ENCODE data around the gene LCE3A.
"Not testable (repeated sequence)": the region's sequence is repeated elsewhere in the genome, so short reads cannot be mapped to it uniquely, and the experiment has no call there.

DNA sequence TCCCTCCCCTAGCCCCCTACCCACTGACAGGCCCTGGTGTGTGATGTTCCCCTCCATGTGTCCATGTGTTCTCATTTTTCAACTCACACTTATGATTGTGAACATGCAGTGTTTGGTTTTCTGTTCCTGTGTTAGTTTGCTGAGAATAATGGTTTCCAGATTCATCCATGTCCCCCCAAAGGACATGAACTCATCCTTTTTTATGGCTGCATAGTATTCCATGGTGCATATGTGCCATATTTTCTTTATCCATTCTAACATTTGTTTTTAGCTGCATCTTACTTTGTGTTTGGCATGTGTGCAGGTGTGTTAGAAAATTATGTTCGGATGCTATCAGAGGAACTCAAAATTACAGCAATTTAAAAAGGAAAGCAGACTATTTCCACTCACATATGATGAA is 43.3 kb upstream of the LCE3A start:
- TF ChIP-seq, protein P1, sequence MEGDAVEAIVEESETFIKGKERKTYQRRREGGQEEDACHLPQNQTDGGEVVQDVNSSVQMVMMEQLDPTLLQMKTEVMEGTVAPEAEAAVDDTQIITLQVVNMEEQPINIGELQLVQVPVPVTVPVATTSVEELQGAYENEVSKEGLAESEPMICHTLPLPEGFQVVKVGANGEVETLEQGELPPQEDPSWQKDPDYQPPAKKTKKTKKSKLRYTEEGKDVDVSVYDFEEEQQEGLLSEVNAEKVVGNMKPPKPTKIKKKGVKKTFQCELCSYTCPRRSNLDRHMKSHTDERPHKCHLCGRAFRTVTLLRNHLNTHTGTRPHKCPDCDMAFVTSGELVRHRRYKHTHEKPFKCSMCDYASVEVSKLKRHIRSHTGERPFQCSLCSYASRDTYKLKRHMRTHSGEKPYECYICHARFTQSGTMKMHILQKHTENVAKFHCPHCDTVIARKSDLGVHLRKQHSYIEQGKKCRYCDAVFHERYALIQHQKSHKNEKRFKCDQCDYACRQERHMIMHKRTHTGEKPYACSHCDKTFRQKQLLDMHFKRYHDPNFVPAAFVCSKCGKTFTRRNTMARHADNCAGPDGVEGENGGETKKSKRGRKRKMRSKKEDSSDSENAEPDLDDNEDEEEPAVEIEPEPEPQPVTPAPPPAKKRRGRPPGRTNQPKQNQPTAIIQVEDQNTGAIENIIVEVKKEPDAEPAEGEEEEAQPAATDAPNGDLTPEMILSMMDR (IDR thresholded peaks at IDR 0.05), result not testable (repeated sequence)
- not testable (repeated sequence) for TF ChIP-seq EP300, POLR2AphosphoS5 (IDR thresholded peaks at IDR 0.05)

Measured in sigmoid colon (tissue), 4 donors.